ENCODE data around the gene BASP1.

DNA sequence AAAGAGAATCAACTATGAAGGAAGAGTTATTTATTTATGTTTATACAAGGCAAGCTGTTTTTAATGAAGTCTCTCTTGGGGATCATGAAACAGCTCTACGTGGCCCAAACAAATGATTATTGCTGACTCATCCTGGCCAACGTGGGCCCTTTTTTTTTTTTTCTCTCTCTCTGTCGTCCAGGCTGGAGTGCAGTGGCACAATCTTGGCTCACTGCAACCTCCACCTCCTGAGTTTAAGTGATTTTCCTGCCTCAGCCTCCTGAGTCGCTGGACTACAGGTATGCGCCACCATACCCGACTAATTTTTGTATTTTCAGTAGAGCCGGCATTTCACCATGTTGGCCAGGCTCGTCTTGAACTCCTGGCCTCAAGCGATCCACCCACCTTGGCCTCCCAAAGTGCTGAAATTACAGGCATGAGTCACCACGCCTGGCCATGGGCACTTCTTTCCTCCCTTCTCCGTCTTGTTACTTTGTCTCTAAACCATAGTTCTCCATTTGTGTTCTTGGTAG is 98.3 kb downstream of the BASP1 start:
- no peak for TF ChIP-seq CTCF (IDR thresholded peaks at IDR 0.05 in 2 of 3, conservative IDR thresholded peaks at IDR 0.05 in 1 of 3; ENCODE audit: borderline replicate concordance in 1 of 3, insufficient read depth in 1 of 3, low read depth in 2 of 3, low read length in 2 of 3)
- no peak for TF ChIP-seq MAX (IDR thresholded peaks at IDR 0.05)
- TF ChIP-seq ATF3 (IDR thresholded peaks at IDR 0.05) = no peak
- no peak for TF ChIP-seq RAD21 (IDR thresholded peaks at IDR 0.05; ENCODE audit: low read depth)
- TF ChIP-seq CEBPB (IDR thresholded peaks at IDR 0.05; ENCODE audit: low read depth) = no peak
- no peak for TF ChIP-seq POLR2A (IDR thresholded peaks at IDR 0.05; ENCODE audit: borderline replicate concordance, extremely low read depth, insufficient read depth, insufficient read length)
